Fibroblast of the aortic adventitia (primary cell): ENCODE results near the gene OR2L13. TPM values are rescaled to one million over a fixed set of nuclear protein-coding genes. Genes with fewer than 3 reads are reported as not detected.
"Not testable (repeated sequence)": the region's sequence is repeated elsewhere in the genome, so short reads cannot be mapped to it uniquely, and the experiment has no call there.

Source experiments
- DNase-seq: peaks from one replicate; pipeline ENCODE4 v3.0.0-alpha.2; 2010; ENCODE audit warnings: low read depth
- H3K4me3 ChIP-seq: 2 replicates; pipeline ENCODE4 v1.5.1; 2011; ENCODE audit warnings: low read depth, mild to moderate bottlenecking, control low read depth, low read length, moderate library complexity
- total RNA-seq: library from RNA; depleted of rRNA; stranded (reverse); fragments of >200 nt; gene quantifications from 2 replicates; pipeline ENCODE4 v1.2.3, GENCODE V29; 2012; ENCODE audit warnings: low replicate concordance
- TF ChIP-seq, protein P1 (sequence below): IDR thresholded peaks from 2 replicates; pipeline ENCODE4 v1.5.1; 2011; ENCODE audit warnings: mild to moderate bottlenecking, low read length, control low read depth, inconsistent platforms; ENCODE audit not compliant: insufficient read depth

The OR2L13 gene
- total RNA-seq, 1 donor: not detected

DNA sequence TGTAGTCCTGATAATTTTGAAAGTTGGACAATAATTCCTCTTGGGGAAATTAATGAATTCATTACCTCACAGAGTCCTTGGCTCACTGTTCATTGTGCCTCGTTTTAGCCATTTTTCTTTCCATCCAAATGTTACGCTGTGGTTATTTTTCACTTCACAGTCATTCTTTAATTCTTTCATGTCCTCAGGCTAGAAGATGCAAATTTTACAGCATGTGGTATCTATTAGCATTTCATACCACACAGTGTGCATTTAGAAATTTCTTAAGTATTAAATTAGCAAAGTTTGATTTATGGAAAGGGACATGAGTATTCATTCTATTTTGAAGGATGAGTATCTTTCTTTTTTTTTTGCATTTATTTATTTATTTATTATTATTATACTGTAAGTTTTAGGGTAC, 29.9 kb upstream of the OR2L13 start:
- TF ChIP-seq, protein P1, sequence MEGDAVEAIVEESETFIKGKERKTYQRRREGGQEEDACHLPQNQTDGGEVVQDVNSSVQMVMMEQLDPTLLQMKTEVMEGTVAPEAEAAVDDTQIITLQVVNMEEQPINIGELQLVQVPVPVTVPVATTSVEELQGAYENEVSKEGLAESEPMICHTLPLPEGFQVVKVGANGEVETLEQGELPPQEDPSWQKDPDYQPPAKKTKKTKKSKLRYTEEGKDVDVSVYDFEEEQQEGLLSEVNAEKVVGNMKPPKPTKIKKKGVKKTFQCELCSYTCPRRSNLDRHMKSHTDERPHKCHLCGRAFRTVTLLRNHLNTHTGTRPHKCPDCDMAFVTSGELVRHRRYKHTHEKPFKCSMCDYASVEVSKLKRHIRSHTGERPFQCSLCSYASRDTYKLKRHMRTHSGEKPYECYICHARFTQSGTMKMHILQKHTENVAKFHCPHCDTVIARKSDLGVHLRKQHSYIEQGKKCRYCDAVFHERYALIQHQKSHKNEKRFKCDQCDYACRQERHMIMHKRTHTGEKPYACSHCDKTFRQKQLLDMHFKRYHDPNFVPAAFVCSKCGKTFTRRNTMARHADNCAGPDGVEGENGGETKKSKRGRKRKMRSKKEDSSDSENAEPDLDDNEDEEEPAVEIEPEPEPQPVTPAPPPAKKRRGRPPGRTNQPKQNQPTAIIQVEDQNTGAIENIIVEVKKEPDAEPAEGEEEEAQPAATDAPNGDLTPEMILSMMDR: no peak
- H3K4me3 ChIP-seq: no peak overlapping the region
- DNase-seq: no peak

DNA sequence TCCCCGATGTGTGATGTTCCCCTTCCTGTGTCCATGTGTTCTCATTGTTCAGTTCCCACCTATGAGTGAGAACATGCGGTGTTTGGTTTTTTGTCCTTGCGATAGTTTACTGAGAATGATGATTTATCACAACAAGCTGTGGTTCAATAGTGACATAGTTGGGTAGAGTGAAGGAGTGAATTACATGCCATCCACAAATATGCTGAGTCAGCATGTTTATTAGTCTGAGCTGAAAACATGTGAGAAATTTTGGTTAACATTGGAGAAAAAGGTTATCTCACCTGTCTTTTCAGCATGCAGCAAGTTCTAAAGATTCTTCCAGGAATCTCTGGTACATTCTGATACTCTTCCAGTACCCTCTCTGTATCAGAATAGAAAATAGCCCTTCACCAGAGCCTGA, 29.4 kb upstream of the OR2L13 start:
- TF ChIP-seq, protein P1: no peak
- DNase-seq: no peak
- H3K4me3 ChIP-seq: no peak overlapping the region

DNA sequence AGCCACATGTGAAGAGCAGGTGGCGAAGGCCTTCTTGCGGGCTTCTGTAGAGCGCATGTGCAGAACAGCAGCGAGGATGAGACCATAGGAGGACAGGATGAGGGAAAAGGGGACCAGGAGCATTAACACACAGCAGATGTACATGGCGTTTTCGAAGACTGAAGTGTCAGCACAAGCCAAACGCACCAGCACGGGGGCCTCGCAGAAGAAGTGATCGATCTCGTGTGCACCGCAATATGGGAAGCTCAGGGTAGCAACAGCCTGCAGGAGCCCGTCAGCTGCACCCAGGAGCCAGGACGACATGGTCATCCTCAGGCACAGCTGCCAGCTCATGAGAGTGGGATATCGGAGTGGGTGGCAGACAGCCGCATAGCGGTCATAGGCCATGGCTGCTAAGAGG, 11.1 kb upstream of the OR2L13 start:
- H3K4me3 ChIP-seq, DNase-seq: not testable (repeated sequence)

DNA sequence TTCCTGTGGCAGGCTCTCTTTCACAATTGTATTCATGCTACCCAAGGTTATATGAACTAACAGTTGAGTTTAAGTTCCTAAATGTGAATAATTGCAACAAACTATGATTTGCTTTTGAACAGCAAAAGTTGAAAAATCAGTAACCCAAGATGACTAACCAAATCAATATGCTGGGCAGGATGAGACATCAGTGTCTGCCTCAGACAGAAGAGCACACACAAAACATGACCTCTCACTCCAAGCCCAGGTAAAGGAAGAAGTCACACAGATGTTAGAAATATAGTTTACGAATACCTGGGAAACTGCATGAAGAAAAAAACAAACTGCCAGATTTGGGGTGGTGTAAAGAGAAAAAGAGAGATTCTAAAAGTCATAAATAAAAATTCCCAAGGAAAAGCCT, 3.5 kb downstream of the OR2L13 start:
- H3K4me3 ChIP-seq: no peak overlapping the region
- no peak for DNase-seq
- TF ChIP-seq, protein P1: no peak

DNA sequence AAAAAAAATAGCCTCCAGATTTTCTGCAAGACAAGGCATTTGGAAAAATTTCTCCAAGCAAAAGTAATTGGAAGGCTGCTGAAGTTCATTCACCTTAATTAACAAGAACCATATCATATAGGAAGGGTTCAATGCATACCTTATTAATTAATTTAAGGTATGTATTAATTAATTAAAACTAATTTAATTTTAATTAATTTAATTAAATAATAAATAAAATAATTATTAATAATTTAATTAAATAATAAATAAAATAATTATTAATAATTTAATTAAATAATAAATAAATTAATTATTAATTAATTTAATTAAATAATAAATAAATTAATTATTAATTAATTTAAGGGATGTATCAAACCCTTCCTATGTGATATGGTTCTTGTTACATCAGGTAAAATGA, 7.9 kb downstream of the OR2L13 start:
- TF ChIP-seq, protein P1: no peak
- no peak for DNase-seq
- no peak overlapping the region for H3K4me3 ChIP-seq

DNA sequence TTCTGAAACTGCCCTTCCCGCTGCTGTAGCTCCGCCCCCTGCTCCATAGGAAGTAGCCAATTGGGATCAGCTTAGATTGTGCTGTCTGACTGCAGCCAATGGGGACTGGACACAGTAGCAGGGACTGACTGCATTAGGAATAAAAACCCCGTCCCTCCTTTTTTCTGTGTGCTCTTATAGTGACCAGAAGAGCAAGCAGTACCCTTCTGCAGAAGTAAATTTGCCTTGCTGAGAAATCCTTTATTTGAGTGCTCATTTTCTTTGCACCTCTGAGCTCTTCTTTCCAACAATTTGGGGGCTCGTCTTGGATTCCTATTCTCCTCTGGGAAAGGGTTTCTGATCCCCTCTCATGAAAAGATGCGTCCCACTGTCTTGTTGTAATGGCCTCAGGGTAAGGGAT, 16.2 kb downstream of the OR2L13 start:
- TF ChIP-seq, protein P1: no peak
- no peak overlapping the region for H3K4me3 ChIP-seq
- no peak for DNase-seq

DNA sequence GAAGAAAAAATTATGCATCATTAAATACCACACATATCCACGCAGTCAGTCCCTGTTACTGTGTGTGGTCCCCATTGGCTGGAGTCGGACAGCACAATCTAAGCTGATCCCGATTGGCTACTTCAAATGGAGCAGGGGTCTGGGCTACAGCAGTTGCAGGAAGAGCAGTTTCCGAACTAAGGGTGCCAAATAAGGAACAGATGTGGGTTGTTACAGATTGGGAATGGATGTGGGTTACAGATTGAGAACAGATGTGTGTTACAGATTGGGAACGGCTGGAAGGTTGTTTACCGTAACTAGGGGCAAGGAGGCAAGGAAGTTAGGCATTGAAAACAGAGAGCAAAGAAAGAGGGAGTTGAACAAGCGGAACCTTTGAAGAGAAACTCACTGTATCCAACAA, 19.9 kb downstream of the OR2L13 start:
- no peak overlapping the region for H3K4me3 ChIP-seq
- no peak for DNase-seq

More for the DNA sequence above, 19.9 kb downstream of the OR2L13 start:
- TF ChIP-seq, protein P1: no peak
